Progenitor cell of endocrine pancreas (in vitro differentiated cells): ENCODE results near the gene ARHGEF11. TPM values are rescaled to one million over a fixed set of nuclear protein-coding genes. Genes with fewer than 3 reads are reported as not detected.

Source experiments
- DNase-seq: peaks from one replicate; pipeline ENCODE4 v3.0.0; 2021; ENCODE audit warnings: low spot score; ENCODE audit not compliant: unreplicated experiment
- H3K27ac Mint-ChIP-seq: 2 replicates; pipeline ENCODE4 v1.8.0; 2021; ENCODE audit warnings: mild to moderate bottlenecking, moderate library complexity, mixed read lengths
- H3K27me3 Mint-ChIP-seq: 2 replicates; pipeline ENCODE4 v1.8.0; 2021; ENCODE audit warnings: mixed read lengths
- H3K36me3 Mint-ChIP-seq: 2 replicates; pipeline ENCODE4 v1.8.0; 2022; ENCODE audit warnings: mixed read lengths; ENCODE audit not compliant: insufficient read depth
- H3K4me1 Mint-ChIP-seq: 2 replicates; pipeline ENCODE4 v1.8.0; 2021; ENCODE audit warnings: low read depth, mixed read lengths
- H3K4me3 Mint-ChIP-seq: 2 replicates; pipeline ENCODE4 v1.8.0; 2021; ENCODE audit warnings: low read depth, mild to moderate bottlenecking, moderate library complexity, mixed read lengths
- H3K9me3 Mint-ChIP-seq: 2 replicates; pipeline ENCODE4 v1.8.0; 2021; ENCODE audit warnings: low read depth, mixed read lengths
- CTCF ChIP-seq: fragments of 200-600 bp; sonication (generic); IDR thresholded peaks from one replicate; pipeline ENCODE4 v1.5.0; 2021; ENCODE audit warnings: antibody characterized with exemption, mild to moderate bottlenecking; ENCODE audit not compliant: unreplicated experiment
- total RNA-seq: library from RNA; stranded (reverse); gene quantifications from 2 replicates; pipeline ENCODE4 v1.2.1, GENCODE V29; 2021

The ARHGEF11 gene
- total RNA-seq, 1 donor from 2014 or later, result 56.7 TPM

GRCh38 chr1:156961709-156962108 lies 83.8 kb downstream of the ARHGEF11 start:
- Mint-ChIP-seq H3K4me1 (no peaks in the 10 kb centered on the region), H3K9me3 (no peaks in the 10 kb centered on the region), H3K36me3 (peaks cover 50% of the 10 kb centered on the region), H3K27me3 (no peaks in the 10 kb centered on the region), H3K4me3 (no peak overlapping the region), H3K27ac (no peak overlapping the region)
- TF ChIP-seq CTCF, result no peak
- DNase-seq, result no peak

GRCh38 chr1:156959925-156960324 lies 85.6 kb downstream of the ARHGEF11 start:
- no peak overlapping the region for H3K27ac Mint-ChIP-seq
- no peaks in the 10 kb centered on the region for H3K4me1 Mint-ChIP-seq
- no peak for TF ChIP-seq CTCF
- peaks cover 44% of the 10 kb centered on the region for H3K36me3 Mint-ChIP-seq
- DNase-seq, result no peak
- H3K27me3 Mint-ChIP-seq, result no peaks in the 10 kb centered on the region
- H3K9me3 Mint-ChIP-seq, result no peaks in the 10 kb centered on the region
- H3K4me3 Mint-ChIP-seq, result no peak overlapping the region

GRCh38 chr1:156959414-156959813 lies 86.1 kb downstream of the ARHGEF11 start:
- Mint-ChIP-seq H3K36me3 (peaks cover 47% of the 10 kb centered on the region), H3K4me3 (no peak overlapping the region), H3K27ac (no peak overlapping the region), H3K27me3 (no peaks in the 10 kb centered on the region), H3K9me3 (no peaks in the 10 kb centered on the region), H3K4me1 (no peaks in the 10 kb centered on the region)
- DNase-seq, result no peak
- no peak for TF ChIP-seq CTCF

- no peaks in the 10 kb centered on the region for H3K4me1 Mint-ChIP-seq
- no peak overlapping the region for H3K4me3 Mint-ChIP-seq
- no peaks in the 10 kb centered on the region for H3K27me3 Mint-ChIP-seq
- DNase-seq, result no peak
- peaks cover 49% of the 10 kb centered on the region for H3K36me3 Mint-ChIP-seq
- no peak overlapping the region for H3K27ac Mint-ChIP-seq
- TF ChIP-seq CTCF, result no peak
- H3K9me3 Mint-ChIP-seq, result no peaks in the 10 kb centered on the region
Observed at GRCh38 chr1:156958247-156958714, 87.3 kb downstream of the ARHGEF11 start.

GRCh38 chr1:156957634-156958033 lies 87.9 kb downstream of the ARHGEF11 start:
- Mint-ChIP-seq H3K9me3 (no peaks in the 10 kb centered on the region), H3K36me3 (peaks cover 47% of the 10 kb centered on the region), H3K27ac (no peak overlapping the region), H3K4me3 (no peak overlapping the region), H3K27me3 (no peaks in the 10 kb centered on the region), H3K4me1 (no peaks in the 10 kb centered on the region)
- DNase-seq, result no peak
- TF ChIP-seq CTCF, result no peak
